GM12875 (cell line): ENCODE results near the gene CD93.

Experiments used
- H3K4me3 ChIP-seq: one replicate; pipeline ENCODE4 v1.5.1; 2011; ENCODE audit warnings: low read depth, low read length, control low read depth
- TF ChIP-seq, protein P1 (sequence below): IDR thresholded peaks from 2 replicates; pipeline ENCODE4 v1.5.1; 2011; ENCODE audit warnings: low read depth, mild to moderate bottlenecking, control low read depth, inconsistent platforms, low read length, moderate library complexity, borderline replicate concordance; ENCODE audit not compliant: insufficient read depth

The CD93 gene

GRCh38 chr20:23074052-23074451 is 12.1 kb downstream of the CD93 start:
- H3K4me3 ChIP-seq = no peak overlapping the region
- TF ChIP-seq, protein P1, sequence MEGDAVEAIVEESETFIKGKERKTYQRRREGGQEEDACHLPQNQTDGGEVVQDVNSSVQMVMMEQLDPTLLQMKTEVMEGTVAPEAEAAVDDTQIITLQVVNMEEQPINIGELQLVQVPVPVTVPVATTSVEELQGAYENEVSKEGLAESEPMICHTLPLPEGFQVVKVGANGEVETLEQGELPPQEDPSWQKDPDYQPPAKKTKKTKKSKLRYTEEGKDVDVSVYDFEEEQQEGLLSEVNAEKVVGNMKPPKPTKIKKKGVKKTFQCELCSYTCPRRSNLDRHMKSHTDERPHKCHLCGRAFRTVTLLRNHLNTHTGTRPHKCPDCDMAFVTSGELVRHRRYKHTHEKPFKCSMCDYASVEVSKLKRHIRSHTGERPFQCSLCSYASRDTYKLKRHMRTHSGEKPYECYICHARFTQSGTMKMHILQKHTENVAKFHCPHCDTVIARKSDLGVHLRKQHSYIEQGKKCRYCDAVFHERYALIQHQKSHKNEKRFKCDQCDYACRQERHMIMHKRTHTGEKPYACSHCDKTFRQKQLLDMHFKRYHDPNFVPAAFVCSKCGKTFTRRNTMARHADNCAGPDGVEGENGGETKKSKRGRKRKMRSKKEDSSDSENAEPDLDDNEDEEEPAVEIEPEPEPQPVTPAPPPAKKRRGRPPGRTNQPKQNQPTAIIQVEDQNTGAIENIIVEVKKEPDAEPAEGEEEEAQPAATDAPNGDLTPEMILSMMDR = no peak

- TF ChIP-seq, protein P1 = no peak
- H3K4me3 ChIP-seq = no peak overlapping the region
Measured at GRCh38 chr20:23072892-23073586, 13.1 kb downstream of the CD93 start.

- TF ChIP-seq, protein P1 = no peak
- H3K4me3 ChIP-seq = no peak overlapping the region
Measured at GRCh38 chr20:23071996-23072395, 14.1 kb downstream of the CD93 start.

- H3K4me3 ChIP-seq = no peak overlapping the region
- TF ChIP-seq, protein P1 = no peak
Measured at GRCh38 chr20:23071398-23071797, 14.7 kb downstream of the CD93 start.

DNA sequence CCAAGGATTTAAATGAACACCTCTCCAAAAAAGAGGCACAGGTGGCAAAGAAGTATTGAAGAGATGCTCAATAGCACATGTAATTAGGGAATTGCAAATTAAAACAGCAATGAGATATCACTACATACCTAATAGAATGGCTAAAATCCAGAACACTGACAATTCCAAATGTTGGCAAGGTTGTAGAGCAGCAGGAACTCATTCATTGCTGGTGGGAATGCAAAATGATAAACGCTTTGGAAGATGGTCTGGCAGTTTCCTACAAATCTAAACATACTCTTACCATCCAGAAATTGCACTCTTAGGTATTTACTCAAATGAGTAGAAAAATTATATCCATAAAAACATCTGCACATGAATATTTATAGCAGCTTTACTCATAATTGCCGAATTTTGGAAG is 17.0 kb downstream of the CD93 start:
- TF ChIP-seq, protein P1 = no peak
- H3K4me3 ChIP-seq = no peak overlapping the region

- TF ChIP-seq, protein P1 = no peak
- H3K4me3 ChIP-seq = no peak overlapping the region
Measured at GRCh38 chr20:23068283-23068682, 17.8 kb downstream of the CD93 start.

GRCh38 chr20:23066772-23067171 is 19.4 kb downstream of the CD93 start:
- TF ChIP-seq, protein P1 = no peak
- no peak overlapping the region for H3K4me3 ChIP-seq
